HepG2 (cell line): Measurements from ENCODE around the gene WARS2.

Experiments used
- NFE2L1 ChIP-seq: sonication (generic); formaldehyde crosslinking; IDR thresholded peaks from 2 replicates; pipeline ENCODE4 v1.4.0; 2020; ENCODE audit warnings: missing genetic modification reagents, mild to moderate bottlenecking, borderline replicate concordance
- SP4 ChIP-seq: sonication (generic); formaldehyde crosslinking; IDR thresholded peaks from 2 replicates; pipeline ENCODE4 v1.8.1; 2023; ENCODE audit warnings: mild to moderate bottlenecking, missing genetic modification reagents
- TF ChIP-seq, protein P1 (sequence below): sonication (generic); formaldehyde crosslinking; conservative IDR thresholded peaks from 2 replicates; pipeline ENCODE4 v1.5.0; 2020; ENCODE audit warnings: missing genetic modification reagents
- TF ChIP-seq, protein P2 (sequence below): sonication (generic); formaldehyde crosslinking; IDR thresholded peaks from 2 replicates; pipeline ENCODE4 v1.5.0; 2020; ENCODE audit warnings: mild to moderate bottlenecking, missing genetic modification reagents, moderate library complexity
- TF ChIP-seq, protein P3 (sequence below): IDR thresholded peaks from 2 replicates; pipeline ENCODE4 v1.6.1; 2016; ENCODE audit warnings: missing compliant biosample characterization, missing genetic modification reagents, borderline replicate concordance
- TF ChIP-seq, protein P4 (sequence below): sonication (generic); formaldehyde crosslinking; IDR thresholded peaks from 2 replicates; pipeline ENCODE4 v1.4.0; 2020; ENCODE audit warnings: low read depth, missing genetic modification reagents
- TF ChIP-seq, protein P5 (sequence below): IDR thresholded peaks from 2 replicates; pipeline ENCODE4 v1.6.1; 2012; ENCODE audit warnings: low read depth, low read length, improper control_type of control experiment

DNA sequence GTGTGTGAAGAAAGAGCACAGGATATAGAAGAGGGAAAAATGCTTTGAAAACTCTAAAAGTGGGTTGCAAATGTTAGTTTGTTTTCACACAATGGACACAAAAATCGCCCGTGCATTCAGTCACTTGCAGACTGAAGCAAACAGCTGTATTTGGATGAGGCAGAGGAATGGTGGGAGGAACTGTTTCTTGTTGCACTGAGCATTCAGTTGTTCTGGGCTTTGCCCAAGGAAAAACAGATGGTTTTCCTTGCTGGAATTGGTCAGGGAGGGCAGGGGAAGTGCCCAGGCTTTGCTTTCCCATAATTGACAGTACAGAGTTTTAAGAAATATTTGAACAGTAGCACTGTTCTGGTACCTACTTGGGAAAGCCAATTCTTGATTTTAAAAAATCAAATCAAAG is 19.5 kb upstream of the WARS2 start:
- TF ChIP-seq, protein P1, sequence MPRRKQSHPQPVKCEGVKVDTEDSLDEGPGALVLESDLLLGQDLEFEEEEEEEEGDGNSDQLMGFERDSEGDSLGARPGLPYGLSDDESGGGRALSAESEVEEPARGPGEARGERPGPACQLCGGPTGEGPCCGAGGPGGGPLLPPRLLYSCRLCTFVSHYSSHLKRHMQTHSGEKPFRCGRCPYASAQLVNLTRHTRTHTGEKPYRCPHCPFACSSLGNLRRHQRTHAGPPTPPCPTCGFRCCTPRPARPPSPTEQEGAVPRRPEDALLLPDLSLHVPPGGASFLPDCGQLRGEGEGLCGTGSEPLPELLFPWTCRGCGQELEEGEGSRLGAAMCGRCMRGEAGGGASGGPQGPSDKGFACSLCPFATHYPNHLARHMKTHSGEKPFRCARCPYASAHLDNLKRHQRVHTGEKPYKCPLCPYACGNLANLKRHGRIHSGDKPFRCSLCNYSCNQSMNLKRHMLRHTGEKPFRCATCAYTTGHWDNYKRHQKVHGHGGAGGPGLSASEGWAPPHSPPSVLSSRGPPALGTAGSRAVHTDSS: no peak
- TF ChIP-seq, protein P2, sequence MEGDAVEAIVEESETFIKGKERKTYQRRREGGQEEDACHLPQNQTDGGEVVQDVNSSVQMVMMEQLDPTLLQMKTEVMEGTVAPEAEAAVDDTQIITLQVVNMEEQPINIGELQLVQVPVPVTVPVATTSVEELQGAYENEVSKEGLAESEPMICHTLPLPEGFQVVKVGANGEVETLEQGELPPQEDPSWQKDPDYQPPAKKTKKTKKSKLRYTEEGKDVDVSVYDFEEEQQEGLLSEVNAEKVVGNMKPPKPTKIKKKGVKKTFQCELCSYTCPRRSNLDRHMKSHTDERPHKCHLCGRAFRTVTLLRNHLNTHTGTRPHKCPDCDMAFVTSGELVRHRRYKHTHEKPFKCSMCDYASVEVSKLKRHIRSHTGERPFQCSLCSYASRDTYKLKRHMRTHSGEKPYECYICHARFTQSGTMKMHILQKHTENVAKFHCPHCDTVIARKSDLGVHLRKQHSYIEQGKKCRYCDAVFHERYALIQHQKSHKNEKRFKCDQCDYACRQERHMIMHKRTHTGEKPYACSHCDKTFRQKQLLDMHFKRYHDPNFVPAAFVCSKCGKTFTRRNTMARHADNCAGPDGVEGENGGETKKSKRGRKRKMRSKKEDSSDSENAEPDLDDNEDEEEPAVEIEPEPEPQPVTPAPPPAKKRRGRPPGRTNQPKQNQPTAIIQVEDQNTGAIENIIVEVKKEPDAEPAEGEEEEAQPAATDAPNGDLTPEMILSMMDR (CRISPR knock-in tag): no peak
- TF ChIP-seq NFE2L1 (CRISPR knock-in tag) (no peak), SP4 (CRISPR knock-in tag) (no peak)
- TF ChIP-seq, protein P3, sequence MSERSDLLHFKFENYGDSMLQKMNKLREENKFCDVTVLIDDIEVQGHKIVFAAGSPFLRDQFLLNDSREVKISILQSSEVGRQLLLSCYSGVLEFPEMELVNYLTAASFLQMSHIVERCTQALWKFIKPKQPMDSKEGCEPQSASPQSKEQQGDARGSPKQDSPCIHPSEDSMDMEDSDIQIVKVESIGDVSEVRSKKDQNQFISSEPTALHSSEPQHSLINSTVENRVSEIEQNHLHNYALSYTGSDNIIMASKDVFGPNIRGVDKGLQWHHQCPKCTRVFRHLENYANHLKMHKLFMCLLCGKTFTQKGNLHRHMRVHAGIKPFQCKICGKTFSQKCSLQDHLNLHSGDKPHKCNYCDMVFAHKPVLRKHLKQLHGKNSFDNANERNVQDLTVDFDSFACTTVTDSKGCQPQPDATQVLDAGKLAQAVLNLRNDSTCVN: no peak
- TF ChIP-seq, protein P4, sequence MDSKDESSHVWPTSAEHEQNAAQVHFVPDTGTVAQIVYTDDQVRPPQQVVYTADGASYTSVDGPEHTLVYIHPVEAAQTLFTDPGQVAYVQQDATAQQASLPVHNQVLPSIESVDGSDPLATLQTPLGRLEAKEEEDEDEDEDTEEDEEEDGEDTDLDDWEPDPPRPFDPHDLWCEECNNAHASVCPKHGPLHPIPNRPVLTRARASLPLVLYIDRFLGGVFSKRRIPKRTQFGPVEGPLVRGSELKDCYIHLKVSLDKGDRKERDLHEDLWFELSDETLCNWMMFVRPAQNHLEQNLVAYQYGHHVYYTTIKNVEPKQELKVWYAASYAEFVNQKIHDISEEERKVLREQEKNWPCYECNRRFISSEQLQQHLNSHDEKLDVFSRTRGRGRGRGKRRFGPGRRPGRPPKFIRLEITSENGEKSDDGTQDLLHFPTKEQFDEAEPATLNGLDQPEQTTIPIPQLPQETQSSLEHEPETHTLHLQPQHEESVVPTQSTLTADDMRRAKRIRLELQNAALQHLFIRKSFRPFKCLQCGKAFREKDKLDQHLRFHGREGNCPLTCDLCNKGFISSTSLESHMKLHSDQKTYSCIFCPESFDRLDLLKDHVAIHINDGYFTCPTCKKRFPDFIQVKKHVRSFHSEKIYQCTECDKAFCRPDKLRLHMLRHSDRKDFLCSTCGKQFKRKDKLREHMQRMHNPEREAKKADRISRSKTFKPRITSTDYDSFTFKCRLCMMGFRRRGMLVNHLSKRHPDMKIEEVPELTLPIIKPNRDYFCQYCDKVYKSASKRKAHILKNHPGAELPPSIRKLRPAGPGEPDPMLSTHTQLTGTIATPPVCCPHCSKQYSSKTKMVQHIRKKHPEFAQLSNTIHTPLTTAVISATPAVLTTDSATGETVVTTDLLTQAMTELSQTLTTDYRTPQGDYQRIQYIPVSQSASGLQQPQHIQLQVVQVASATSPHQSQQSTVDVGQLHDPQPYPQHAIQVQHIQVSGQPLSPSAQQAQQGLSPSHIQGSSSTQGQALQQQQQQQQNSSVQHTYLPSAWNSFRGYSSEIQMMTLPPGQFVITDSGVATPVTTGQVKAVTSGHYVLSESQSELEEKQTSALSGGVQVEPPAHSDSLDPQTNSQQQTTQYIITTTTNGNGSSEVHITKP (CRISPR knock-in tag): no peak
- TF ChIP-seq, protein P5, sequence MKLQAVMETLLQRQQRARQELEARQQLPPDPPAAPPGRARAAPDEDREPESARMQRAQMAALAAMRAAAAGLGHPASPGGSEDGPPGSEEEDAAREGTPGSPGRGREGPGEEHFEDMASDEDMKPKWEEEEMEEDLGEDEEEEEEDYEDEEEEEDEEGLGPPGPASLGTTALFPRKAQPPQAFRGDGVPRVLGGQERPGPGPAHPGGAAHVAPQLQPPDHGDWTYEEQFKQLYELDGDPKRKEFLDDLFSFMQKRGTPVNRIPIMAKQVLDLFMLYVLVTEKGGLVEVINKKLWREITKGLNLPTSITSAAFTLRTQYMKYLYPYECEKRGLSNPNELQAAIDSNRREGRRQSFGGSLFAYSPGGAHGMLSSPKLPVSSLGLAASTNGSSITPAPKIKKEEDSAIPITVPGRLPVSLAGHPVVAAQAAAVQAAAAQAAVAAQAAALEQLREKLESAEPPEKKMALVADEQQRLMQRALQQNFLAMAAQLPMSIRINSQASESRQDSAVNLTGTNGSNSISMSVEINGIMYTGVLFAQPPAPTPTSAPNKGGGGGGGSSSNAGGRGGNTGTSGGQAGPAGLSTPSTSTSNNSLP: no peak
